K562 (cell line): ENCODE results near the gene XPO1. TPM values are rescaled to one million over a fixed set of nuclear protein-coding genes. Genes with fewer than 3 reads are reported as not detected.

Source experiments
- ATAC-seq: fragments of 200-7000 bp; cut with Tn5 transposase; 3 replicates; pipeline ENCODE4 v1.9.1; 2020; ENCODE audit warnings: moderate library complexity
- BruUV-seq: library from RNA; stranded (reverse); fragments of 400-500 nt; replicated peaks from 2 replicates; lab custom pipeline; 2021; lab: Mats Ljungman, UMichigan
- CTCF ChIA-PET: fragments of 300-600 bp; formaldehyde crosslinking; extraction: SDS; loops from one replicate; lab custom pipeline; 2021; ENCODE audit warnings: low intra/inter-chr PET ratio; lab: Yijun Ruan, JAX
- POLR2A ChIA-PET: fragments of 300-600, 350-650 bp; sonication (Branson Sonifier 250); formaldehyde crosslinking; extraction: SDS; loops from one replicate; lab custom pipeline; 2021; ENCODE audit warnings: antibody characterized with exemption, inconsistent platforms; lab: Yijun Ruan, JAX
- DNase-seq, 4 experiments: peaks; one replicate each; pipeline versions ENCODE4 v3.0.0 to v3.0.0-alpha.2; 2011 to 2018; ENCODE audit warnings: low spot score in 3 of 4, mixed read lengths in 3 of 4; ENCODE audit errors: extremely low read depth in 1 of 4
- FAIRE-seq: peaks from 2 replicates; lab custom pipeline; 2011; peaks lifted over from hg19 to GRCh38; lab: Jason Lieb, UNC
- H2AFZ ChIP-seq: 2 replicates; pipeline ENCODE4 v1.6.0; 2011; ENCODE audit warnings: low read depth, low read length, control low read depth, inconsistent platforms
- H3K27ac ChIP-seq: fragments of 200-600 bp; 3 replicates; pipeline ENCODE4 v1.8.0; 2011; ENCODE audit warnings: low read depth, mild to moderate bottlenecking, control low read depth, inconsistent platforms, low read length, moderate library complexity, mixed read lengths; ENCODE audit errors: extremely low read depth
- H3K27me3 ChIP-seq, 2 experiments: fragments of 300-600 bp in 1 of 2; 2 replicates in 1 of 2; 3 replicates in 1 of 2; pipeline versions ENCODE4 v1.6.0 to v1.8.0; 2011; ENCODE audit warnings: inconsistent platforms in 2 of 2, low read length in 2 of 2, mild to moderate bottlenecking in 1 of 2, mixed read lengths in 1 of 2, moderate library complexity in 1 of 2; ENCODE audit not compliant: control insufficient read depth in 2 of 2, insufficient read depth in 2 of 2
- H3K36me3 ChIP-seq: fragments of 300-600 bp; 3 replicates; pipeline ENCODE4 v1.8.0; 2011; ENCODE audit warnings: mild to moderate bottlenecking, low read length, inconsistent platforms; ENCODE audit not compliant: control insufficient read depth, insufficient read depth
- H3K4me1 ChIP-seq, 2 experiments: fragments of 200-600 bp in 1 of 2; replicated peaks in 1 of 2; 2 replicates in 1 of 2; 3 replicates in 1 of 2; pipeline versions ENCODE4 v1.5.1 to v1.8.0; 2011; ENCODE audit warnings: inconsistent platforms in 2 of 2, low read length in 2 of 2, mild to moderate bottlenecking in 1 of 2, mixed read lengths in 1 of 2, moderate library complexity in 1 of 2; ENCODE audit not compliant: control insufficient read depth in 2 of 2, insufficient read depth in 2 of 2
- H3K4me2 ChIP-seq: 2 replicates; pipeline ENCODE4 v1.6.1; 2011; ENCODE audit warnings: low read length, control low read depth, inconsistent platforms, mixed read lengths; ENCODE audit not compliant: insufficient read depth
- H3K4me3 ChIP-seq: fragments of 200-600 bp; sonication (generic), shearing (Covaris generic); 2 replicates; pipeline ENCODE4 v1.5.1; 2016; ENCODE audit warnings: control low read depth, inconsistent platforms
- H3K79me2 ChIP-seq: fragments of 200-600 bp; 3 replicates; pipeline ENCODE4 v1.8.0; 2011; ENCODE audit warnings: low read length, inconsistent platforms; ENCODE audit not compliant: control insufficient read depth, insufficient read depth
- H3K9ac ChIP-seq, 2 experiments: 2 replicates each; pipeline versions ENCODE4 v1.6.0 to v1.6.1; 2011; ENCODE audit warnings: low read depth in 2 of 2, low read length in 2 of 2, control low read depth in 1 of 2, inconsistent platforms in 1 of 2, mild to moderate bottlenecking in 1 of 2, mixed read lengths in 1 of 2; ENCODE audit not compliant: insufficient read depth in 1 of 2
- H3K9me1 ChIP-seq: one replicate; pipeline ENCODE4 v1.6.0; 2011; ENCODE audit warnings: inconsistent platforms, mild to moderate bottlenecking, low read length, moderate library complexity; ENCODE audit not compliant: control insufficient read depth, insufficient read depth
- H3K9me3 ChIP-seq: replicated peaks from 2 replicates; pipeline ENCODE4 v1.5.1; 2011; ENCODE audit warnings: low read depth, low read length, inconsistent platforms; ENCODE audit not compliant: control insufficient read depth, insufficient read depth
- H4K20me1 ChIP-seq: replicated peaks from 2 replicates; pipeline ENCODE4 v1.6.1; 2011; ENCODE audit warnings: low read length, inconsistent platforms, mixed read lengths; ENCODE audit not compliant: control insufficient read depth, insufficient read depth
- CTBP1 ChIP-seq: fragments of 450-650 bp; IDR thresholded peaks from 2 replicates; pipeline ENCODE4 v1.6.1; 2016; ENCODE audit warnings: borderline replicate concordance
- ETS1 ChIP-seq: conservative IDR thresholded peaks from 2 replicates; pipeline ENCODE4 v1.6.1; 2011; ENCODE audit warnings: low read depth, mild to moderate bottlenecking, low read length; ENCODE audit not compliant: control insufficient read depth
- ETV6 ChIP-seq, 3 experiments: fragments of 150-350 bp in 1 of 3; sonication (generic) in 1 of 3; formaldehyde crosslinking in 1 of 3; IDR thresholded peaks; 2 replicates each; pipeline versions ENCODE4 v1.6.1 to v1.8.0; 2014 to 2022; ENCODE audit warnings: borderline replicate concordance in 2 of 3, low read depth in 2 of 3, antibody characterized with exemption in 1 of 3, low read length in 1 of 3, mild to moderate bottlenecking in 1 of 3, missing genetic modification reagents in 1 of 3
- HNRNPH1 ChIP-seq: fragments of 200-400 bp; formaldehyde crosslinking; optimal IDR thresholded peaks from 2 replicates; pipeline ENCODE3; 2017; ENCODE audit warnings: low read depth, mild to moderate bottlenecking, low read length, moderate library complexity
- MAFG ChIP-seq: fragments of 450-650 bp; conservative IDR thresholded peaks from 2 replicates; pipeline ENCODE4 v1.6.1; 2016; ENCODE audit warnings: missing genetic modification characterization, missing compliant biosample characterization
- MAFK ChIP-seq: IDR thresholded peaks from 2 replicates; pipeline ENCODE4 v1.6.1; 2011; ENCODE audit warnings: low read length, improper control_type of control experiment
- POLR2B ChIP-seq: fragments of 450-650 bp; IDR thresholded peaks from 2 replicates; pipeline ENCODE4 v1.6.1; 2018; ENCODE audit warnings: low read depth; ENCODE audit not compliant: partially characterized antibody
- RNF2 ChIP-seq: sonication (generic); IDR thresholded peaks from 2 replicates; pipeline ENCODE4 v1.6.1; 2016
- SNAPC5 ChIP-seq: fragments of 250-450 bp; sonication (Bioruptor Pico); IDR thresholded peaks from 2 replicates; pipeline ENCODE4 v1.8.0; 2021; ENCODE audit warnings: moderate library complexity, mild to moderate bottlenecking, inconsistent platforms
- SRSF7 ChIP-seq: fragments of 200-400 bp; formaldehyde crosslinking; optimal IDR thresholded peaks from 2 replicates; pipeline ENCODE3; 2017; ENCODE audit warnings: mild to moderate bottlenecking, low read depth, low read length
- TAF1 ChIP-seq: IDR thresholded peaks from 2 replicates; pipeline ENCODE4 v1.6.1; 2011; ENCODE audit warnings: mild to moderate bottlenecking, low read length, moderate library complexity; ENCODE audit not compliant: insufficient read depth, control insufficient read depth, severe bottlenecking; ENCODE audit errors: extremely low read depth
- ZBTB26 ChIP-seq: fragments of 450-650 bp; formaldehyde crosslinking; IDR thresholded peaks from 2 replicates; pipeline ENCODE4 v1.4.0; 2022; ENCODE audit warnings: missing genetic modification characterization
- ZFP30 ChIP-seq: fragments of 250-450 bp; sonication (Bioruptor Pico); IDR thresholded peaks from 2 replicates; pipeline ENCODE4 v1.8.0; 2022; ENCODE audit warnings: moderate library complexity, mild to moderate bottlenecking, inconsistent platforms, borderline replicate concordance
- ZNF217 ChIP-seq: sonication (generic); formaldehyde crosslinking; IDR thresholded peaks from 2 replicates; pipeline ENCODE4 v1.8.0; 2022; ENCODE audit warnings: mild to moderate bottlenecking, missing genetic modification reagents
- WGBS: fragments of 100-300 bp; shearing (Covaris generic); methylation state at CpG from one replicate; pipeline ENCODE4 v1.1.6; 2016; ENCODE audit warnings: low coverage, mixed read lengths; ENCODE audit not compliant: insufficient coverage; ENCODE audit errors: missing lambda C conversion rate; 5-methylcytosine and 5-hydroxymethylcytosine counted together
- in situ Hi-C: fragments of 300-500 bp; cut with MboI; formaldehyde crosslinking; loops from 4 replicates; pipeline ENCODE4 v1.15.0; 2018; ENCODE audit warnings: inconsistent platforms, mixed read lengths
- intact Hi-C: fragments of 100-400 bp; cut with micrococcal nuclease; formaldehyde crosslinking; loops from 2 replicates; pipeline ENCODE4 v1.14.2; 2022
- polyA plus RNA-seq, 8 experiments: library from polyadenylated mRNA; depleted of rRNA in 4 of 8; stranded (reverse) in 5 of 8; unstranded in 3 of 8; fragments of >200 nt; fragmentation: Nextera tagmentation in 2 of 8; fragmentation: Illumina TruSeq in 1 of 8; extraction: Ambion mirVana in 2 of 8; extraction: Trizol in 1 of 8; gene quantifications; 2 replicates each; pipeline versions ENCODE4 v1.2.1 to v1.2.3, GENCODE V29; 2011 to 2014; ENCODE audit warnings: inconsistent platforms in 1 of 8, missing spikeins in 1 of 8
- total RNA-seq, 7 experiments: library from RNA; depleted of rRNA in 6 of 7; stranded (reverse); fragments of >200 nt in 6 of 7; fragmentation: Illumina TruSeq in 2 of 7; extraction: Trizol in 2 of 7; gene quantifications; 2 replicates each; pipeline versions ENCODE4 v1.2.1 to v1.2.3, GENCODE V29; 2011 to 2021; ENCODE audit warnings: low replicate concordance in 1 of 7

XPO1 gene
- total and polyA plus RNA-seq, 9 of the 15 experiments (the other 6 are each of a cell fraction or from before 2014, with no cell fraction given), result 86.2 to 307 (median 216) TPM

- TF ChIP-seq RNF2 (no peak), ZBTB26 (CRISPR knock-in tag) (peak; percentile 74), MAFG (tag) (no peak), TAF1 (peak; percentile 17)
These were observed 743 bp downstream of the XPO1 start (continued) for GRCh38 chr2:61537277-61537949.

- POLR2A ChIA-PET, result interaction anchor here (0.7 to 1.0 kb wide), 4 partner anchors 9 to 119 kb away, joined by 3 to 5 read pairs (median 3); no protein-coding TSS in a partner anchor
- H3K79me2 ChIP-seq, result peaks cover 68% of the 10 kb centered on the region
- ATAC-seq, result peak; percentile 80
- peak overlapping the region; percentile 96 for H3K4me2 ChIP-seq
- peak overlapping the region; percentile 76 for H3K4me3 ChIP-seq
- no peaks in the 10 kb centered on the region for H3K9me1 ChIP-seq
- intact Hi-C loops (loop anchor here (2.0 to 5.0 kb wide), 2 partner anchors 66 to 121 kb away; partner anchors contain the start of gene USP34), in situ Hi-C loops (no loop called here)
- peaks cover 25% of the 10 kb centered on the region for H4K20me1 ChIP-seq
- FAIRE-seq, result peak; percentile 88
- H3K9ac ChIP-seq, result peak overlapping the region; percentile 95 to 99
- peaks cover 26% of the 10 kb centered on the region; the same call in 2 of the 3 replicates for H3K36me3 ChIP-seq
- no peak overlapping the region for H2AFZ ChIP-seq
- peak overlapping the region; percentile 98 for H3K27ac ChIP-seq
- CTCF ChIA-PET, result no interaction called here
- 1% methylated on average over 22 of the region's 26 CpGs for WGBS
- H3K27me3 ChIP-seq, result no peaks in the 10 kb centered on the region
- H3K4me1 ChIP-seq, result peaks cover 24% of the 10 kb centered on the region in 2 experiments
- peak; percentile 29 to 95 (median 56) for DNase-seq
- no peaks in the 10 kb centered on the region for H3K9me3 ChIP-seq
- BruUV-seq, result TSS peak; percentile 95
- TF ChIP-seq CTBP1 (0 out of 2 replicates have a peak, but pooled peaks have one; percentile 10), SRSF7 (no peak), ETS1 (peak; percentile 66; the same call in 1 of the 2 replicates), SNAPC5 (CRISPR knock-in tag) (no peak), ZNF217 (no peak), MAFK (no peak), HNRNPH1 (no peak), POLR2B (peak; percentile 79), ZFP30 (CRISPR knock-in tag) (no peak), ETV6 (IDR thresholded peaks at IDR 0.05; ENCODE audit: borderline replicate concordance in 1 of 2, low read depth in 2 of 2, low read length in 1 of 2) (no peak), ETV6 (CRISPR knock-in tag; IDR thresholded peaks at IDR 0.05; ENCODE audit: borderline replicate concordance) (no peak)
These were observed 1.4 kb downstream of the XPO1 start for GRCh38 chr2:61536572-61537276.
